ENCODE results near the gene RAMP3.
"Not testable (repeated sequence)": the region's sequence is repeated elsewhere in the genome, so short reads cannot be mapped to it uniquely, and the experiment has no call there.

RAMP3 gene

DNA sequence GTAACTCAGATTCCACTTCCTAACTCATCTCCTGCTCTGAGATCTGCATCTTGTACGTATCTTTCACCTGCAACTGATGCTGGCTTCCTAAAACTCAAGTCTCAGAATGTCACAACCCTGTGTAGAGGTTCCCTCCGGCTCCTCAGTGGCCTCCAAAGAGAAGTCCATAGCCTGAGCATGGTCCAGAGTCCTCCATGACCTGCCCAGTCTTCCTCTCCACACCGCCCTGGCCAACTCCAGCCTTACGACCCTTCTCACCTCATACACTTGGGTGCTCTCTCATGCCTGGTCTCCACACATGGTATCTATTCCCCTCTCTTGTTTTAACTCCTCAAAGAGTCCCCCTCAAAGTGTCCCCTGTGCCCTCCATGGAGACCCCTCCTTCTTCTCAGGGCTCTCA, 41.9 kb downstream of the RAMP3 start:
- no peak for DNase-seq

GRCh38 chr7:45202625-45203024, 45.0 kb downstream of the RAMP3 start:
- no peak for DNase-seq

DNA sequence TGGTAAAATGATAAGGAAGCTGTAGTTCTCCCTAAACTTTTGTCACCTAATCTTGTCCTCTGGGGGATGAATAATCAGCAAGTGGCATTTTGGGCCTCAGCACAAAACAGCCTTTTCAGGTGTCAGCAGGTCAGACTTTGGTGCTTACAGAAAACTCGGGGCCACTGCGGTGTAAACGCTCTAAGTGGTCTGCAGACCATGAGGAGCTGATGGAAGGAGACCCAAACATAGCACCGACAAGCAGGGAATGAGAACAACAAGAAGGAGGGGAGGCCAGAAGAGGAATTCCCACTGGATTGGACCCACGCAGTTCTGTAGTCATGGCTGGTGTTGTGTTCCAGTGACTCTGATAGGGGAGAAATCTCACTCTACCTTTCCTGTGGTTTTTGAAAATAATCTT, 45.4 kb downstream of the RAMP3 start:
- no peak for DNase-seq

- no peak for DNase-seq
Observed at GRCh38 chr7:45203459-45203858, 45.9 kb downstream of the RAMP3 start.

- DNase-seq: no peak
Observed at GRCh38 chr7:45203936-45204445, 46.4 kb downstream of the RAMP3 start.

DNA sequence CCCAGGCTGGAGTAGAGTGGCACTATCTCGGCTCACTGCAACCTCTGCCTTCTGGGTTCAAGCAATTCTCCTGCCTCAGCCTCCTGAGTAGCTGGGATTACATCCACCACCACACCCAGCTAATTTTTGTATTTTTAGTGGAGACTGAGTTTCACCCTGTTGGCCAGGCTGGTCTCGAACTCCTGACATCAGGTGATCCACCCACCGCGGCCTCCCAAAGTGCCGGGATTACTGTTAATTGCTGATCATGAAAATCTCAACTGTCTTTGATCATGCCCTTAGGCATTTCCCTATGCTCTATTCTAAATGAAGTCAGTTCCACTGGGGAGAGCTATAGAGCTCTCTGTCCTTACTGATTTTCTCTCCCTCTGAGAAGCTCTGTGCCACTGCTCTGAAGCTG, 48.7 kb downstream of the RAMP3 start:
- not testable (repeated sequence) for DNase-seq

DNA sequence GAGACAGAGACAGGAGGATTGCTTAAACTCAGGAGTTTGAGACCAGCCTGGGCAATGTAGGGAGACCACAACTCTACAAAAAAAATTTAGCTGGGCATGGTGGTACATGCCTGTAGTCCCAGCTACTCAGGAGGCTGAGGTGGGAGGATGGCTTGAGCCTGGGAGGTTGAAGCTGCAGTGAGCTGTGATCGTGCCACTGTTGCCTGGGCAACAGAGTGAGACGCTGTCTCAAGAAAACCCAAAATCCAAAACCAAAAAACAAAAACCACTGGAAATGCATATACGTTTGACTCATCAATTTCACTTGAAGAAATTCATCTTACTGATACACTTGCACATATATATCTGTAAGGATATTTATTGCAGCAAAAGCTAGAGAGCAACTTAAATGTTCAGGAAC, 52.3 kb downstream of the RAMP3 start:
- not testable (repeated sequence) for DNase-seq

GRCh38 chr7:45211066-45211465, 53.5 kb downstream of the RAMP3 start:
- DNase-seq: no peak

GRCh38 chr7:45211958-45212357, 54.4 kb downstream of the RAMP3 start:
- DNase-seq: no peak

- no peak for DNase-seq
Observed at GRCh38 chr7:45212606-45213005, 55.0 kb downstream of the RAMP3 start.

GRCh38 chr7:45215601-45216062, 58.0 kb downstream of the RAMP3 start:
- DNase-seq: no peak

- no peak for DNase-seq
Observed at GRCh38 chr7:45216181-45216580, 58.6 kb downstream of the RAMP3 start.

DNA sequence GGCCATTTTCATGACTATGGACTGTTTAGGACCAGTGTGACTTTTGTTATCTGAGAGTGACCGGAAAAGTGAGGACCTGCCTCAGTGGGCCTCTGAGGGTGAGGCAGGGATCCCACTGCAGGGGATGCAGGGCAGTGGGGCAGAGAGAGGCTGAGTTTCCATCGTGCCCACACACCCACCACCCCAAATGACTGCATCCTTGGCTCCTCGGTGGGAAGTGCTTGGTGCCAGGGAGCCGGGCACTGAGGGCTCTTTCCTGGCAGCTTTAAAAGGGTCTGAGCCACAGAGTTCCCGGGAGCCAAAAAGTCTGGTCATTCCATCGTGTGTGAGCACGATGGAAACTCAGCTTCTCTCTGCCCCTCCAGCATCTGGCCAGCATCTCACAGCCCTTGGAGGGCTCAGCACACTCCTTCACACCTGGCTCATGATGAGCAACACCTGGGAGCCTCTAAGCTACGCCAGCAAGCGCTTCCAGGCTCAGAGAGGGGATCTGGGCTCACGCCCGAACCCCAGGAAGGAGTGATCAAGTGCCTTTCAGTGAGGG, 59.1 kb downstream of the RAMP3 start:
- DNase-seq: no peak

- DNase-seq: no peak
Observed at GRCh38 chr7:45217358-45217757, 59.8 kb downstream of the RAMP3 start.

- no peak for DNase-seq
Observed at GRCh38 chr7:45219130-45219529, 61.5 kb downstream of the RAMP3 start.

DNA sequence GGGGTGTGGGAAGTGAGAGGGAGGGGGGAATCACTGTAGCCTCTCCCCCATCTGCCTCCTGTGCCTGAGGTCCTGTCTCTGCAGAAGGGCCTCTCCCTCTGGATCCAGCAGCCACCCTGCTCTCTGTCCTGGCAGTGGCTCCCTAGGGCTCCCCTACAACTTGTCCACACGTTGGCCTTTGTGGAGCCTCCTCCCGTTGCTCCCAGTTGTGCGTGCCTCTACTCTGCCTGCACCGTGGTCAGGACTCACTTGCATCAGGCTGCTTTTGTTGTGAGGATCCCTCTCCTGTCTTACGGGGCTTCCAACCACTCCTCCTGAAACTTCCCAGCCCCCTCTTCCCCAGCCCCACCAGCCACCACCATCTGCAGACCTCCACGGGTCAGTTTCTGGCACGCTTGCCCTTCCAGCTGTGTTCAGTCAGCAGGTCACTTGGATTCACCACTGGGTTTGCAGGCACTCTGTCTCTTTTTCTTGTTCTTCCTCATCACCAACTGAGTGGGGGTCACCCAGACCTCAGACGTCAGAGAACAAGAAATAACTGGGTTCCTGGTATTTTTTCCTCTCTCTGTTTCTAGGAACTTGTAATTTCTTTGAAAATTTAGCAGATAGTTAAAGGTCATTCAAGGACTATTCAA, 62.3 kb downstream of the RAMP3 start:
- DNase-seq: no peak

DNA sequence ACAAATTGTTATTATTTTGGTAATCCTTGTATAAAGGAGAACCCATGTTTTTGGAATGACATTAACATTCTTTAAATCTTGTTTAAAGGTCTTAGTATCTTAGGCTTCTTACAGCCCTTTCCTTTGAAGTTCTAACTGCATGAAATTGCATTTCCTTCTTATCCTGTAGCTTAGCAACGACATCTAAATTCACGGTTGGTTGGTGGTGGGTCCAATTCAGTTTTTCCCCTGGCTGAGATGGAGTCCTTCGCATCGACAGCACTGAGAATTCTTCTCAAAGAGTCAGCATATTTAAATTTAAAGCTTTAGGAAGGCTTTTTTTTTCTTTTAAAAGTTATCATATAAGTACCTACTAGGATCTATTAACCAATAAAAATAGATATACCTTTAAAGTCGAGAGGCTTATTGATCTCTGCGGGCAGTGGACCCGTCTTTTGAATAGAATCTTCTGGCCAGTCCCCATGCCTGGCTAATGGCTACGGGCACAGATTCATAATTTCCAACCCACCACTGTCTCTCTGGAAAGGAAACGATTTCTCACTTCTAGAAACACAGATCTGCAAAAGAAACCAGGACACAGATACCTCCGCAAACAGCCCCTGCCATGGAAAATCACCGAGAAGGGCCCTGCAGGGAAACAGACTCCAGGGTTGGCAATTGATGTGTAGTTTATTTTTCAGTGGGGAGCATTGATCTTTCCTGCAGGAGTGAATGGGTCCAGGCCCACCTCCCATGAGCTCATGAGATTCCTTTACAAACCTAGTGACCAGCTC, 63.4 kb downstream of the RAMP3 start:
- DNase-seq: no peak

DNA sequence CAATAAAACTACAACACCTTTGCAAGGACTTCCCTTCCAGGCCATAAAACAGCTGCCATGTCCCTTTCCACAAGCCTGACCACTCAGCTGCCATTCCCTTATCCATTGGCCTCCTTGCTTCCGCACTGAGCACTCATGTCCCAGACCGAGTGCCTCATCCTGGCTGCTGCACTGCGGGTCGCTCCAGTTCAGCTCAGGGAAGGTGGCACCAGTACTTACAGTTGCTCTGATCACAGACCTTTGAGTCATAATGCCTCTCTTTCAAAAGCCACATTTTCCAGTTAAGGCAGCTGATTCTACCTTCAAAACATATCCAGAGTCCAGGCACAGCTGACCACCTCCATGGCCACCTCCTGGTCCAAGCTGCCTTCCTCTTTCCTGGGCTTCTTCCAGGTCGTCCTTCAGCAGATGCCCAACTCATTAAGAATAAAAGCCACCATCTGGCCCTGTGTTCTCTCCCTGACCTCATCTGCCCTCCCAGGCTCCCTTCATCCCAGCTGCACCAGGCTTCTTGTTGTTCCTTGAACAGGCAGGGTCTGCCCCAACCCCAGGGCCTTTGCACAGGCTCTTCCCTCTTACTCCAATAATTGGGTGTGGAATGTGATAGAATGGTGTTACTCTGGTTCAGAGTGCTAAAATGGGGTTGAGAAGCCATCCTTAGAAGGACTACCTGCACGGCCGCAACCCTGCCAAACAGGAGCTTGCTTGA, 64.5 kb downstream of the RAMP3 start:
- DNase-seq: no peak

- DNase-seq: no peak
Observed at GRCh38 chr7:45223078-45223477, 65.5 kb downstream of the RAMP3 start.

DNA sequence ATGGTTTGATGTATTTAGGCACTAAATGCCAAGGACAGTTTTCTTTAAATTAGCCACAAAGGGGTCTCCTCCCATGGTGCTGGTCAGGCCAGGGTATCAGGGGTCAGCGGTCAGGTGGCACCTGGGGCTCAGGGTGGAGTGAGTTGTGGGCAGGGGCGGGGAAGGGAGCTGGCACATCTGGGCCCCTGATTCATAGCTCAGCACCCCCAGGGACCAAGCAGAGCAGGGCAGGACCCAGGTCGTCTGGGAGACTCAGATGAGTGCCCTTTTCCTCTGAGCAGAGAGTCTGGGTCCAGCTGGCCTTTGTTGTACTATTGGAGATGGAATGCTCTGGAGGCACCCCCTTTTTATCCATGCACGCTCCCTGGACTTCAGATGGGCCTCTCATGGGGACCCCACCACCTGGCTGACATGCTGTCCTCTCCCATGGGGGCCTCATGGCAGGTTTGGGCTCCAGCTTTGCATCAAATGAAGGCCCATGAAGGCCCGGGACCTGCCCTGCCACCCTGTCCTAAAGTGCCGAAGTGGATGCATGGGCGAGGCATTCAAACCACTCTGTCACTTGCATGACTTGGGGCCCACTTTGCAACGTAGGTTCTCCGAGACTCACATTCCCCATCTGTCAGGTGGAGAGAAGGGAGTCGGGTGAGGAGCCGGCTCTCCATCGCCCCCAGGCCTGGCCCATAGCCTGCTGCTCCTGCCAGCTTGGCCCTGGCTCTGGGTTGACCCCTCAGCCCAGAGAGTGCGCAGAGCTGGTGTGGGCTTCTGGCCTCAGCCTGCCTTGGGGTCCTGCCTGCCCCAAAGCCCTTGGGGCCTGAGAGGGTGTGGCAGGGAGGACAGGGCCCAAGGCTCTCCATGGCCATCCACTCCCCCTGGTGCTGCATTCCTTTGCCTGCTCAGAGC, 66.4 kb downstream of the RAMP3 start:
- no peak for DNase-seq

DNA sequence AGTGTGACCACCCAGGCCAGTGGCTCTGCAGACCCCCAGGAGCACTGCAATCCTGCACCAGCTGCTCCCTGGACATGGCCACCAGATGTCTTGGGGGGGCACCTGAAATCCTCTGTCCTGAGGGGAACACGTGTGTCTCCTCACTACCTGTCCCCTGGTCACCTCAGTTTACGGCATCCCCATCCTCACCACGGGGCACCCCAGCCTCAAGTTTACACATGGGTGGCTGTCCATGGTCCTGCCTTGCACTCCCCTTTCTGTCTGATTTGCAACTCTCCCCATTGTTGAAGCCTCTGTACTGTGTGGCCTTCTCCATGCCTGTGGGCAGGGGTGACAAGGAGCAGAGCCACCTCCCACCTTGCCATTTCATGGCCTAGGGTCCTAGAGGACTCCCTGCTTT, 67.2 kb downstream of the RAMP3 start:
- DNase-seq: no peak

DNA sequence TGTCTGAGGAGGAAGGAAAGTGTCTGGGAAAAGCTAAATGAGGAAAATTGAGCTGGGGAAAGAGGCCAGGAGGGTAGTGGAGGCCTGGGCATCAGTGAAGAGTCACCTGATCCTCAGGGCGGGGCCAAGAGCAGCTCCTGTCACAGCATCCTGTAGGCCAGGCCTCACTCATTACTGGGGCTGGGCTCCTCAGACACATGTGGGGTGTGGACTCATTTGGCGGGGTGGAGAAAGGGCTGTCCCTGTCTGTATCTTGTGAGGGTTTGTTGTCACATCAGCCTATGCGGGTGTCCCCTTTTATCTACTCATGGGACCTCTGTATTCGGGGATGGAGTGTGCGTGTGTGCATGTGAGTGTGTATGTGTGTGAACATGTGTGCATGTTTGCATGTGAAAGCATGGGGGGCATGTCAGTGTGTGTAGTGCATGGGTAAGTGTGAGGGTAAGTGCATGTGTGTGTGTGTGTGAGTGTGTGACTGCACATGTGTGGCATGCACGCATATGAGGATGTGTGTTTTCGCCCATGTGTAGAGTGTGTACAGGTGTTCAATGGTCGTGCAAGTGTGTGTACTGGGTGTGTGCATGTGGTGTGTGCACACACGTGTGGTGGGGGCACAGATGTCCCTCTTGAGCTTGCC, 67.8 kb downstream of the RAMP3 start:
- DNase-seq: no peak

All from CD4-positive, alpha-beta T cell treated with Interleukin-12 subunit alpha and Interleukin-12 subunit beta, for 1 hour (primary cell).